Endothelial cell of umbilical vein (primary cell): ENCODE results near the gene CKLF.

Experiments used
- CTCF ChIP-seq, 2 donors: IDR thresholded peaks; 1 replicate in 1 of 2; 2 replicates in 1 of 2; pipeline ENCODE4 v1.5.1; 2011; ENCODE audit warnings: low read length in 2 of 2, mild to moderate bottlenecking in 2 of 2, moderate library complexity in 2 of 2, control low read depth in 1 of 2, inconsistent platforms in 1 of 2, low read depth in 1 of 2; ENCODE audit not compliant: insufficient read depth in 1 of 2; ENCODE audit errors: extremely low read depth in 1 of 2
- EZH2 ChIP-seq: IDR thresholded peaks from 2 replicates; pipeline ENCODE4 v1.6.1; 2012; ENCODE audit warnings: borderline replicate concordance, low read depth, mild to moderate bottlenecking, moderate library complexity, low read length, inconsistent platforms; ENCODE audit not compliant: severe bottlenecking

GRCh38 chr16:66517586-66518263 is 34.7 kb upstream of the CKLF start:
- no peak for TF ChIP-seq EZH2
- no peak for TF ChIP-seq CTCF (IDR thresholded peaks at IDR 0.05; ENCODE audit: extremely low read depth in 1 of 2, insufficient read depth in 1 of 2, low read depth in 1 of 2, low read length in 2 of 2)
